Tibial artery (tissue), 4 donors: ENCODE results near the gene ESRRB.

Experiments used
- DNase-seq, 2 donors: peaks; one replicate each; pipeline ENCODE4 v3.0.0-alpha.2; 2019
- H3K27ac ChIP-seq, 2 donors: fragments of 200-600 bp; sonication (generic) in 1 of 2; 1 replicate in 1 of 2; 2 replicates in 1 of 2; pipeline ENCODE4 v1.5.1; 2018 to 2019; ENCODE audit warnings: mild to moderate bottlenecking in 1 of 2
- H3K27me3 ChIP-seq, 2 donors: fragments of 200-600 bp; sonication (generic) in 1 of 2; one replicate each; pipeline versions ENCODE4 v1.5.1 to v1.6.0; 2016 to 2019
- H3K36me3 ChIP-seq, 3 donors: fragments of 200-600 bp; sonication (generic) in 2 of 3; one replicate each; pipeline ENCODE4 v1.5.1; 2016 to 2019; ENCODE audit warnings: mild to moderate bottlenecking in 2 of 3
- H3K4me1 ChIP-seq, 4 donors: fragments of 200-600 bp; sonication (generic) in 2 of 4; 1 replicate in 3 of 4; 2 replicates in 1 of 4; pipeline ENCODE4 v1.5.1; 2016 to 2019
- H3K4me3 ChIP-seq, 2 donors: fragments of 200-600 bp; sonication (generic) in 1 of 2; 1 replicate in 1 of 2; 2 replicates in 1 of 2; pipeline ENCODE4 v1.5.1; 2018 to 2019; ENCODE audit warnings: mild to moderate bottlenecking in 2 of 2
- H3K9me3 ChIP-seq, 3 donors: fragments of 200-600 bp; sonication (generic) in 1 of 3; one replicate each; pipeline ENCODE4 v1.5.1; 2016 to 2019
- CTCF ChIP-seq, 2 experiments: fragments of 200-600 bp in 1 of 2; fragments of 450-650 bp in 1 of 2; IDR thresholded peaks; one replicate each; pipeline ENCODE4 v1.5.1; 2017 to 2019; ENCODE audit warnings: antibody characterized with exemption in 2 of 2, mild to moderate bottlenecking in 1 of 2, moderate library complexity in 1 of 2
- intact Hi-C: fragments of 100-400 bp; cut with DNase I; formaldehyde crosslinking; loops from one replicate; pipeline ENCODE4 v1.15.0; 2023; ENCODE audit warnings: low total_unique reads

ESRRB gene

GRCh38 chr14:76385435-76385834 lies 9.5 kb downstream of the ESRRB start:
- no peaks in the 10 kb centered on the region for H3K9me3 ChIP-seq
- intact Hi-C loops: loop anchor here (10.0 kb wide), 1 partner anchor 331 kb away; no protein-coding TSS in a partner anchor
- H3K4me3 ChIP-seq: no peak overlapping the region
- no peak for DNase-seq
- no peaks in the 10 kb centered on the region for H3K36me3 ChIP-seq
- H3K27me3 ChIP-seq: peaks cover 0 to 47% of the 10 kb centered on the region in 2 donors
- no peak overlapping the region for H3K27ac ChIP-seq
- TF ChIP-seq CTCF (IDR thresholded peaks at IDR 0.05): no peak
- H3K4me1 ChIP-seq: no peaks in the 10 kb centered on the region

GRCh38 chr14:76386944-76387782 lies 11.2 kb downstream of the ESRRB start:
- Histone ChIP-seq H3K4me1 (no peaks in the 10 kb centered on the region), H3K36me3 (no peaks in the 10 kb centered on the region), H3K27ac (no peak overlapping the region), H3K4me3 (no peak overlapping the region), H3K9me3 (no peaks in the 10 kb centered on the region), H3K27me3 (peaks cover 0 to 30% of the 10 kb centered on the region in 2 donors)
- DNase-seq: peak; percentile 36 to 78
- TF ChIP-seq CTCF (IDR thresholded peaks at IDR 0.05): peak; percentile 85
- intact Hi-C loops: loop anchor here (10.0 kb wide), 1 partner anchor 332 kb away; no protein-coding TSS in a partner anchor

- intact Hi-C loops: loop anchor here (10.0 kb wide), 1 partner anchor 335 kb away; no protein-coding TSS in a partner anchor
- H3K4me1 ChIP-seq: no peaks in the 10 kb centered on the region
- peaks cover 0 to 17% of the 10 kb centered on the region in 2 donors for H3K27me3 ChIP-seq
- no peak overlapping the region for H3K4me3 ChIP-seq
- H3K36me3 ChIP-seq: no peaks in the 10 kb centered on the region
- no peak overlapping the region for H3K27ac ChIP-seq
- H3K9me3 ChIP-seq: no peaks in the 10 kb centered on the region
- DNase-seq: no peak
- no peak for TF ChIP-seq CTCF (IDR thresholded peaks at IDR 0.05)
Measured at GRCh38 chr14:76389841-76390240, 13.9 kb downstream of the ESRRB start.

- intact Hi-C loops: no loop called here
- no peak for TF ChIP-seq CTCF (IDR thresholded peaks at IDR 0.05)
- H3K27me3 ChIP-seq: peaks cover 0 to 15% of the 10 kb centered on the region in 2 donors
Measured at GRCh38 chr14:76390621-76391020, 14.7 kb downstream of the ESRRB start.

GRCh38 chr14:76391981-76392690 lies 16.2 kb downstream of the ESRRB start:
- Histone ChIP-seq H3K4me1 (no peaks in the 10 kb centered on the region), H3K36me3 (no peaks in the 10 kb centered on the region), H3K4me3 (no peak overlapping the region), H3K27ac (no peak overlapping the region), H3K27me3 (peaks cover 0 to 13% of the 10 kb centered on the region in 2 donors), H3K9me3 (no peaks in the 10 kb centered on the region)
- intact Hi-C loops: no loop called here
- TF ChIP-seq CTCF (IDR thresholded peaks at IDR 0.05): no peak
- no peak for DNase-seq

More at GRCh38 chr14:76390621-76391020, 14.7 kb downstream of the ESRRB start:
- H3K4me3 ChIP-seq: no peak overlapping the region
- H3K27ac ChIP-seq: no peak overlapping the region
- no peaks in the 10 kb centered on the region for H3K9me3 ChIP-seq
- DNase-seq: no peak
- no peaks in the 10 kb centered on the region for H3K36me3 ChIP-seq
- H3K4me1 ChIP-seq: no peaks in the 10 kb centered on the region
